Activated naive CD4-positive, alpha-beta T cell treated with anti-CD3 and anti-CD28 coated beads, Interleukin-2, amount 50 U/mL, for 72 hours (primary cell): Measurements from ENCODE around the gene LEF1. TPM values are rescaled to one million over a fixed set of nuclear protein-coding genes. Genes with fewer than 3 reads are reported as not detected.
"Not testable (repeated sequence)": the region's sequence is repeated elsewhere in the genome, so short reads cannot be mapped to it uniquely, and the experiment has no call there.

ENCODE experiments used
- ATAC-seq, 2 donors: fragments of 150-1000 bp; cut with Tn5 transposase; 2 replicates each; pipeline ENCODE4 v1.10.0; 2021; ENCODE audit warnings: mild to moderate bottlenecking in 2 of 2, moderate library complexity in 2 of 2
- DNase-seq, 2 donors: peaks; one replicate each; pipeline ENCODE4 v3.0.0; 2021 to 2022; ENCODE audit warnings: low spot score in 2 of 2
- H3K27ac Mint-ChIP-seq, 2 donors: one replicate each; pipeline ENCODE4 v1.8.0; 2022; ENCODE audit warnings: mild to moderate bottlenecking in 2 of 2, mixed read lengths in 2 of 2
- H3K36me3 Mint-ChIP-seq, 2 donors: one replicate each; pipeline ENCODE4 v1.8.0; 2022; ENCODE audit warnings: mixed read lengths in 2 of 2
- H3K9me3 Mint-ChIP-seq, 2 donors: one replicate each; pipeline ENCODE4 v1.8.0; 2022; ENCODE audit warnings: mixed read lengths in 2 of 2
- total RNA-seq, 2 donors: library from RNA; stranded (reverse); gene quantifications; one replicate each; pipeline ENCODE4 v1.2.3, GENCODE V29; 2022

LEF1 gene
- total RNA-seq, 2 donors from 2014 or later: 205 to 291 TPM

- Mint-ChIP-seq H3K36me3 (peaks cover 35 to 67% of the 10 kb centered on the region in 2 donors), H3K9me3 (no peaks in the 10 kb centered on the region), H3K27ac (peak overlapping the region; percentile 82 to 90)
- ATAC-seq (peak; percentile 39 to 42), DNase-seq (no peak)
Observed at GRCh38 chr4:108078024-108078733, 90.6 kb downstream of the LEF1 start.

- peak; percentile 68 to 74 for ATAC-seq
- peaks cover 22 to 65% of the 10 kb centered on the region in 2 donors for H3K36me3 Mint-ChIP-seq
- DNase-seq: no peak
- peak overlapping the region; percentile 68 to 92 for H3K27ac Mint-ChIP-seq
- no peaks in the 10 kb centered on the region for H3K9me3 Mint-ChIP-seq
Observed at GRCh38 chr4:108072300-108072699, 96.4 kb downstream of the LEF1 start.

GRCh38 chr4:108070775-108071174 lies 98.0 kb downstream of the LEF1 start:
- Mint-ChIP-seq H3K27ac (peak overlapping the region; percentile 68 to 92), H3K36me3 (peaks cover 22 to 78% of the 10 kb centered on the region in 2 donors), H3K9me3 (no peaks in the 10 kb centered on the region)
- ATAC-seq (peak; percentile 36 to 43), DNase-seq (no peak)

GRCh38 chr4:108068442-108068841 lies 100.3 kb downstream of the LEF1 start:
- peaks cover 9 to 78% of the 10 kb centered on the region in 2 donors for H3K36me3 Mint-ChIP-seq
- DNase-seq: no peak
- H3K27ac Mint-ChIP-seq: peak overlapping the region; percentile 48 to 56
- ATAC-seq: no peak
- H3K9me3 Mint-ChIP-seq: no peaks in the 10 kb centered on the region

GRCh38 chr4:108060686-108061321 lies 107.9 kb downstream of the LEF1 start:
- peaks cover 6 to 49% of the 10 kb centered on the region in 2 donors for H3K36me3 Mint-ChIP-seq
- H3K9me3 Mint-ChIP-seq: no peaks in the 10 kb centered on the region
- DNase-seq (no peak), ATAC-seq (no peak)
- H3K27ac Mint-ChIP-seq: peak overlapping the region; percentile 25 to 53

- Mint-ChIP-seq H3K36me3 (peaks cover 6 to 51% of the 10 kb centered on the region in 2 donors), H3K27ac (peak overlapping the region; percentile 25 to 38), H3K9me3 (no peaks in the 10 kb centered on the region)
- DNase-seq (no peak), ATAC-seq (no peak)
Observed at GRCh38 chr4:108060164-108060563, 108.6 kb downstream of the LEF1 start.

- H3K27ac Mint-ChIP-seq: peak overlapping the region; percentile 11 to 76
- H3K9me3 Mint-ChIP-seq: no peaks in the 10 kb centered on the region
- H3K36me3 Mint-ChIP-seq: peaks cover 8 to 43% of the 10 kb centered on the region in 2 donors
- DNase-seq (no peak), ATAC-seq (no peak)
Observed at GRCh38 chr4:108058685-108059440, 109.9 kb downstream of the LEF1 start.

GRCh38 chr4:108056418-108056817 lies 112.3 kb downstream of the LEF1 start:
- Mint-ChIP-seq H3K9me3 (no peaks in the 10 kb centered on the region), H3K27ac (peak overlapping the region; percentile 9 to 12), H3K36me3 (peaks cover 6 to 45% of the 10 kb centered on the region in 2 donors)
- DNase-seq (no peak), ATAC-seq (no peak)

- peak overlapping the region; percentile 9 to 12 for H3K27ac Mint-ChIP-seq
- no peak for DNase-seq
- no peak for ATAC-seq
- no peaks in the 10 kb centered on the region for H3K9me3 Mint-ChIP-seq
- peaks cover 6 to 51% of the 10 kb centered on the region in 2 donors for H3K36me3 Mint-ChIP-seq
Observed at GRCh38 chr4:108055787-108056186, 112.9 kb downstream of the LEF1 start.

GRCh38 chr4:108054025-108054638 lies 114.6 kb downstream of the LEF1 start:
- Mint-ChIP-seq H3K36me3 (peaks cover 16 to 65% of the 10 kb centered on the region in 2 donors), H3K27ac (peak overlapping the region; percentile 90 to 93), H3K9me3 (no peaks in the 10 kb centered on the region)
- DNase-seq: no peak
- ATAC-seq: peak in 1 of 2 donors; percentile 22

- no peak for DNase-seq
- no peaks in the 10 kb centered on the region for H3K9me3 Mint-ChIP-seq
- H3K27ac Mint-ChIP-seq: peak overlapping the region; percentile 90 to 93
- peaks cover 18 to 73% of the 10 kb centered on the region in 2 donors for H3K36me3 Mint-ChIP-seq
- ATAC-seq: peak; percentile 13 to 33
Observed at GRCh38 chr4:108053251-108053711, 115.5 kb downstream of the LEF1 start.

- DNase-seq: no peak
- Mint-ChIP-seq H3K27ac (peak overlapping the region; percentile 90 to 93), H3K9me3 (no peaks in the 10 kb centered on the region), H3K36me3 (peaks cover 18 to 79% of the 10 kb centered on the region in 2 donors)
- ATAC-seq: no peak
Observed at GRCh38 chr4:108052558-108053120, 116.1 kb downstream of the LEF1 start.

GRCh38 chr4:108051343-108051742 lies 117.4 kb downstream of the LEF1 start:
- peaks cover 22 to 82% of the 10 kb centered on the region in 2 donors for H3K36me3 Mint-ChIP-seq
- ATAC-seq: no peak

GRCh38 chr4:108050166-108051111 lies 118.3 kb downstream of the LEF1 start:
- Mint-ChIP-seq H3K27ac (peak overlapping the region; percentile 93 to 99), H3K36me3 (peaks cover 28 to 82% of the 10 kb centered on the region in 2 donors)
- H3K9me3 Mint-ChIP-seq, DNase-seq: not testable (repeated sequence)
- ATAC-seq: peak; percentile 23 to 40

More at GRCh38 chr4:108051343-108051742, 117.4 kb downstream of the LEF1 start:
- Mint-ChIP-seq H3K27ac (peak overlapping the region; percentile 93 to 99), H3K9me3 (no peaks in the 10 kb centered on the region)
- DNase-seq: no peak

GRCh38 chr4:108049406-108049805 lies 119.3 kb downstream of the LEF1 start:
- no peaks in the 10 kb centered on the region for H3K9me3 Mint-ChIP-seq
- H3K36me3 Mint-ChIP-seq: peaks cover 28 to 82% of the 10 kb centered on the region in 2 donors
- ATAC-seq (peak; percentile 21 to 54), DNase-seq (no peak)
- peak overlapping the region; percentile 93 to 99 for H3K27ac Mint-ChIP-seq
